ENCODE results near the gene CPSF4.

GRCh38 chr7:99422186-99422585 is 16.6 kb upstream of the CPSF4 start:
- TF ChIP-seq CTCF (IDR thresholded peaks at IDR 0.05; ENCODE audit: low read depth, low read length, poor library complexity, severe bottlenecking) (no peak), EZH2phosphoT487 (IDR thresholded peaks at IDR 0.05; ENCODE audit: borderline replicate concordance, low read length) (no peak)

Measured in DOHH2 (cell line).